A204.1 (cell line): ENCODE results near the gene C10orf105.

Source experiments
- FAIRE-seq: peaks from 2 replicates; lab custom pipeline; 2012; peaks lifted over from hg19 to GRCh38; lab: Jason Lieb, UNC

Gene C10orf105

GRCh38 chr10:71737001-71737833 is 17.6 kb upstream of the C10orf105 start:
- FAIRE-seq: no peak

- FAIRE-seq: no peak
These were observed 17.0 kb upstream of the C10orf105 start for GRCh38 chr10:71736570-71736952.

- FAIRE-seq: no peak
These were observed 16.4 kb upstream of the C10orf105 start for GRCh38 chr10:71735709-71736569.

GRCh38 chr10:71734797-71735196 is 15.2 kb upstream of the C10orf105 start:
- FAIRE-seq: no peak

- no peak for FAIRE-seq
These were observed 12.2 kb upstream of the C10orf105 start for GRCh38 chr10:71731791-71732190.

GRCh38 chr10:71729161-71729636 is 9.6 kb upstream of the C10orf105 start:
- FAIRE-seq: no peak

GRCh38 chr10:71727738-71728737 is 8.5 kb upstream of the C10orf105 start:
- FAIRE-seq: no peak

GRCh38 chr10:71727105-71727737 is 7.6 kb upstream of the C10orf105 start:
- FAIRE-seq: no peak

GRCh38 chr10:71726580-71727104 is 7.1 kb upstream of the C10orf105 start:
- no peak for FAIRE-seq

- no peak for FAIRE-seq
These were observed 6.5 kb upstream of the C10orf105 start for GRCh38 chr10:71725998-71726579.

- FAIRE-seq: no peak
These were observed 5.7 kb upstream of the C10orf105 start for GRCh38 chr10:71725249-71725648.

- FAIRE-seq: no peak
These were observed 5.0 kb upstream of the C10orf105 start for GRCh38 chr10:71724539-71724938.

- no peak for FAIRE-seq
These were observed 3.7 kb upstream of the C10orf105 start for GRCh38 chr10:71723311-71723710.

- FAIRE-seq: no peak
These were observed 3.3 kb upstream of the C10orf105 start for GRCh38 chr10:71722849-71723248.

GRCh38 chr10:71721313-71721712 is 1.7 kb upstream of the C10orf105 start:
- no peak for FAIRE-seq

GRCh38 chr10:71720288-71720687 is 710 bp upstream of the C10orf105 start:
- no peak for FAIRE-seq

- no peak for FAIRE-seq
These were observed 536 bp downstream of the C10orf105 start for GRCh38 chr10:71719042-71719441.

GRCh38 chr10:71718165-71718698 is 1.3 kb downstream of the C10orf105 start:
- FAIRE-seq: no peak

GRCh38 chr10:71717551-71717951 is 2.0 kb downstream of the C10orf105 start:
- FAIRE-seq: no peak

- FAIRE-seq: no peak
These were observed 2.5 kb downstream of the C10orf105 start for GRCh38 chr10:71717056-71717455.

GRCh38 chr10:71716426-71716825 is 3.2 kb downstream of the C10orf105 start:
- no peak for FAIRE-seq
